VCaP (cell line): ENCODE results near the gene CALU.

Experiments
- H3K27ac ChIP-seq: fragments of 450-650 bp; 2 replicates; pipeline ENCODE4 v1.5.1; 2017
- TF ChIP-seq, protein P1 (sequence below): fragments of 450-650 bp; conservative IDR thresholded peaks from 2 replicates; pipeline ENCODE4 v1.5.1; 2017; ENCODE audit warnings: mild to moderate bottlenecking, moderate library complexity

CALU gene

DNA sequence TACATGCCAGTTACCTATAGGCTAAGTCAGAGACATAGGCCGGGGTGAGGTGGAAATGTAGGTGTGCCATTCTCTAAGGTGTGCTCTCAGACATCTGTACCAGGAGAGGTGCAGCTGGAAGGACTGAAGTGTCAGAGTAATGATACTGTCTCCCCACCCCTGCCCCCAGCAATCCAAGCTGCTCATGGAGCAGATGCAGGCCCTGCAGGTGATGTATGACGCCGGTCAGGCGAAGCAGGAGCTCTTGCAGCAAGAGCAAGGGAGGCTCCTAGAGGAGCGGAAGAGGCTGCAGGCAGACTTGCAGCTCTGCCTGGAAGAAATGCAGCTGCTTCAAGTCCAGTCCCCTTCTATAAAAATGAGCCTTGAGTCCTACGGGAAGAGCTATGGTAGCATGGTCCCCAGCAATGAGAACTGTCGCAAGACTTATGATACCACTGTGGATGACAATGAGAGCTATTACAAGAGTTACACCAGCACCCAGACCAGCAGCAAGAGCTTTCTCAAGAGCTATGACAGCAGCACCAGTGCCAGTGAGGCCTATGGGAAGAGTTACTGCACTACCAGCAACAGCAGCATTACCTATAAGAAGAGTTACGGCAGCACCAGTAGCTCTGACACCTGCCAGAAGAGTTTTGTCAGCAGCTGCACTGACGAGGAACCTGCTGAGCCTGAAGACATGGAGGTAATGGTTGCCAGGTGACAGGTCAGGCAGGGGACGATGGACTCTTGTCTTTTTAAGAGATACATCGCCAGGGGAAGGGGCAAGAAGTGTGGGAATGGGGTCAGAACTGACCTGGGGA, 72.7 kb downstream of the CALU start:
- no peak overlapping the region for H3K27ac ChIP-seq
- TF ChIP-seq, protein P1, sequence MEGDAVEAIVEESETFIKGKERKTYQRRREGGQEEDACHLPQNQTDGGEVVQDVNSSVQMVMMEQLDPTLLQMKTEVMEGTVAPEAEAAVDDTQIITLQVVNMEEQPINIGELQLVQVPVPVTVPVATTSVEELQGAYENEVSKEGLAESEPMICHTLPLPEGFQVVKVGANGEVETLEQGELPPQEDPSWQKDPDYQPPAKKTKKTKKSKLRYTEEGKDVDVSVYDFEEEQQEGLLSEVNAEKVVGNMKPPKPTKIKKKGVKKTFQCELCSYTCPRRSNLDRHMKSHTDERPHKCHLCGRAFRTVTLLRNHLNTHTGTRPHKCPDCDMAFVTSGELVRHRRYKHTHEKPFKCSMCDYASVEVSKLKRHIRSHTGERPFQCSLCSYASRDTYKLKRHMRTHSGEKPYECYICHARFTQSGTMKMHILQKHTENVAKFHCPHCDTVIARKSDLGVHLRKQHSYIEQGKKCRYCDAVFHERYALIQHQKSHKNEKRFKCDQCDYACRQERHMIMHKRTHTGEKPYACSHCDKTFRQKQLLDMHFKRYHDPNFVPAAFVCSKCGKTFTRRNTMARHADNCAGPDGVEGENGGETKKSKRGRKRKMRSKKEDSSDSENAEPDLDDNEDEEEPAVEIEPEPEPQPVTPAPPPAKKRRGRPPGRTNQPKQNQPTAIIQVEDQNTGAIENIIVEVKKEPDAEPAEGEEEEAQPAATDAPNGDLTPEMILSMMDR: no peak

DNA sequence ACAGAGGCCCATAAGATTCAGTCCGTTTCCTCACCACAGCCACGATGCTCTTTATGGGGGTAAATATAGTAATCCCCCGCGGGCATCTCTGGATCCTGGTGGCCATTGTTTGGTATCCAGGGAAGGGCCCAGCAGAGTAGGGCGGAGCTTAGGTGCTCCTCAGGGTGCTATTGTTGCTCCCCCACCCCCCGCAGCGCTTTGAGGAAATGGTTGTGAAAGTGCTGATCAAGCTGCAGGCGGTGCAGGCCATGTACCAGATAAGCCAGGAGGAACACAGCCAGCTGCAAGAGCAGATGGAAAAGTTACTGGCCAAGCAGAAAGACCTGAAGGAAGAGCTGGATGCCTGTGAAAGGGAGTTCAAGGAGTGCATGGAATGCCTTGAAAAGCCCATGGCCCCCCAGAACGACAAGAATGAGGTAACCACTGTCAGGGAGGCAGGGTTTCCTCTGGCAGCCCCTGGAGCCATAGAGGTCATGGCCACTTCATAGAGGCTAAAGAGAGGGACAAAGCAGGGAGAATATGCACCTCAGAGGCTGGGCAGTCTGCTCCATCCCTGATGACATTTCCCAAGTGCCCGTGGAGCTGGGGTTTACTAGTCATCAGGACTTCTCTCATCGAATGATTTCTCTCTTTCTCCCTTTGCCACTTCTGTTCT, 73.5 kb downstream of the CALU start:
- TF ChIP-seq, protein P1: no peak
- H3K27ac ChIP-seq: no peak overlapping the region

DNA sequence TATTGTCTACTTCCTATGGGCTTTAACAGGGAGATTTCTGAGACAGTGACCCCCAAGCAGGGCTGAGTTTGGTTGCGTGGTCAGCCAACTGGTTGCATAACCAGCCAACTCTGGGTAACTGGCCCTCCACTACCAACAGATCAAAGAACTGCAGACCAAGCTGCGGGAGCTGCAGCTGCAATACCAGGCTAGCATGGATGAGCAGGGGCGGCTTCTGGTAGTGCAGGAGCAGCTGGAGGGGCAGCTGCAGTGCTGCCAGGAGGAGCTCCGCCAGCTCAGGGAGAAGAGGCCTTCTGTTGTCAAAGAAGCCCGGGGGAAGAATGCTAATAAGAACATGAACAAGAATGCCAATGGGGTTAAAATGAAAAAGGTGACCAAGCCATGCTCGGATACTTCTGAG, 75.3 kb downstream of the CALU start:
- no peak overlapping the region for H3K27ac ChIP-seq

DNA sequence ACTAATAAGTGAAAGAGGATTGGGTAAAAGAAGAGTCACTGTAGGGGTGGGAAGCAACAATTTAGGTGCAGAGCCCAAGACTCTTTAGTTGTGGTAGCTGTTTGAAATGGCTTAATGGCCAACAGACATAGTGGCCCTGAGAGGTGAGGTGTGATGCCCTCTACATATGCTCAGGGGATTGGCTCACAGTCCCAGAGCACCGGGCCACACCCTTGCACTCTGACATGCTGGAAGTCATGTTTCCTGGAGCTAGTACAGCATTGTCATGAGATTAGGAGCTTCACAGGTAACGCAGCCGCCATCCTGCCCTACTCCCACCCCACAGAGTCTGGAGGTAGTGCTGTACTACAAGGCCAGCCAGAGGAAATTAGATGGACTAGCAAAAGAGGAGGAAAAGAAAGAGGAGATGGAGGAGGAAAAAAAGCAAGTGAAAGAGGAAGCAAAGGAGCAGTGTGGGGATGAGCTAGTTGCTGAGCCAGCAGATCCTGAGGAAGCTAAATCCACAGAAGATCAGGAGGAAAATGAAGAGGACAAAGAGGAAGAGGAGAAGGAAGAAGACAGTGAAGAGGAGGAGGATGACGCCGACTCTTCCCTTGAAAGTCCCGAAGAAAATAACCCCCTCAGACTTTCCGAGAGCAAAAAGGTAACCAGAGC, 76.3 kb downstream of the CALU start:
- TF ChIP-seq, protein P1: no peak
- H3K27ac ChIP-seq: no peak overlapping the region

More for the DNA sequence above, 75.3 kb downstream of the CALU start:
- TF ChIP-seq, protein P1: no peak

DNA sequence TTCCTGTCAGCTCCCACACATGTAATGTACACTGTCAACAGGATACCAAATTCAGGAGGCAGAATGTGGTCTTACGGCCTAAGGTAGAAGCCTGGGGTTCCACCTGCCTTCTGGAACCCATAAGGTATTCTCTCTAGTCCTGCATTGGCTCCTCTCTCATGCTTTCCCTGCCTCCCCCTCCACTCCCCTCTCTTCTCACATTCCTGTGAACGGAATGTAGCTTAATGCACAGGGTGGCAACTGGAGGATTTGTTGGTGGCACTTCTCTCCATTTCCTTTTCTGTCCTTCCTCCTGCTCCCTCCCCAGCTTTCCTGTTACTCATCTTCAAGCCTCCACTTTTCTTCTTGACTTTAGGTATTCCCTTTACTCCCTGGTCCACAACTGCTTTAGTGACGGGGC, 79.5 kb downstream of the CALU start:
- TF ChIP-seq, protein P1: no peak
- no peak overlapping the region for H3K27ac ChIP-seq
